Fibroblast of lung (primary cell): ENCODE measurements around the gene SH2D7.

Experiments
- CTCF ChIP-seq, 2 donors: IDR thresholded peaks in 1 of 2; conservative IDR thresholded peaks in 1 of 2; 1 replicate in 1 of 2; 2 replicates in 1 of 2; pipeline ENCODE4 v1.5.1; 2011 to 2012; ENCODE audit warnings: low read length in 2 of 2, control low read depth in 1 of 2, inconsistent platforms in 1 of 2, low read depth in 1 of 2, mild to moderate bottlenecking in 1 of 2
- EZH2 ChIP-seq: IDR thresholded peaks from 2 replicates; pipeline ENCODE4 v1.5.1; 2012; ENCODE audit warnings: low read length, control low read depth, mild to moderate bottlenecking; ENCODE audit errors: missing control alignments

DNA sequence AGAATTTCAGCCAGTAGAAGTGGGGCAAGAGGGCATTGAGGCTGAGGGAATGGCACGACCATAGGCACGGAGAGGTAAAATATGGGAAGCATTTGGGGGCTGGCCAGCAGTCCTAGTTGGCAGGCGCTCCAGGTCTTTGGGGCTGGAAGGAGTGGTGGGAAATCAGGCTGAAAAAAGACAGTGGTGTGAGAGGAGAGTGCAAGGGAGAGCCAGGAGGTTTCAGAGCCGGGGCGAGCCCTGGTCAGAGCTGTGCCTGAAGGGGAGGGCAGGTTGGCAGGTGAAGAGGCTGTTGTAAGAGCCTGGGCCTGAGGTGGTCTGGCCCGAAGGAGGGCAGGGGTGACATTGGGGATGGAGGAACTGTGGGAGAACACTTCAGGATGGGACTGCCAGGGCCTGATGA, 55.2 kb downstream of the SH2D7 start:
- TF ChIP-seq CTCF (conservative IDR thresholded peaks at IDR 0.05 in 1 of 2, IDR thresholded peaks at IDR 0.05 in 1 of 2; ENCODE audit: low read depth in 1 of 2, low read length in 2 of 2): no peak
- no peak for TF ChIP-seq EZH2
